Spleen (tissue), 7 donors: ENCODE measurements around the gene PCED1B.

Experiments used
- CTCF ChIP-seq, 11 experiments: fragments of 200-600 bp in 7 of 11; fragments of 450-650 bp in 4 of 11; sonication (generic) in 4 of 11; IDR thresholded peaks in 8 of 11; conservative IDR thresholded peaks in 3 of 11; 1 replicate in 7 of 11; 2 replicates in 4 of 11; pipeline versions ENCODE4 v1.4.0 to v1.8.0; 2016 to 2021; ENCODE audit warnings: antibody characterized with exemption in 11 of 11, inconsistent platforms in 4 of 11, mild to moderate bottlenecking in 1 of 11
- POLR2A ChIP-seq, 3 donors: fragments of 450-650 bp; IDR thresholded peaks; one replicate each; pipeline ENCODE4 v1.5.1; 2017; ENCODE audit warnings: antibody characterized with exemption in 3 of 3, mild to moderate bottlenecking in 1 of 3
- donor health status: DM: no; HTN: no; CAD: no; lungs with moderate emphysema.
- donor health status: DM: no; HTN: no; CAD: no.
- donor health status: DM: no; HTN: no; CAD: no.

GRCh38 chr12:47111854-47112253, 32.4 kb downstream of the PCED1B start:
- TF ChIP-seq POLR2A (IDR thresholded peaks at IDR 0.05) (no peak), CTCF (IDR thresholded peaks at IDR 0.05 in 8 of 11, conservative IDR thresholded peaks at IDR 0.05 in 3 of 11) (no peak)
